GM11168 (cell line): ENCODE results near the gene MCF2L2.

Experiments
- in situ Hi-C: fragments of 300-500 bp; cut with MboI; formaldehyde crosslinking; loops from one replicate; pipeline ENCODE4 v1.12.0; 2022; ENCODE audit warnings: low sequenced_read_pairs; ENCODE audit not compliant: unreplicated experiment

MCF2L2 gene

GRCh38 chr3:183160616-183161015 is 267.8 kb downstream of the MCF2L2 start:
- in situ Hi-C loops, result no loop called here

- in situ Hi-C loops, result no loop called here
Measured at GRCh38 chr3:183159333-183159732, 269.1 kb downstream of the MCF2L2 start.

GRCh38 chr3:183158551-183159006 is 269.8 kb downstream of the MCF2L2 start:
- in situ Hi-C loops, result no loop called here

GRCh38 chr3:183158113-183158512 is 270.3 kb downstream of the MCF2L2 start:
- in situ Hi-C loops, result no loop called here

GRCh38 chr3:183156266-183156665 is 272.2 kb downstream of the MCF2L2 start:
- in situ Hi-C loops, result no loop called here

GRCh38 chr3:183155499-183155898 is 272.9 kb downstream of the MCF2L2 start:
- in situ Hi-C loops, result no loop called here

GRCh38 chr3:183153210-183153950 is 275.0 kb downstream of the MCF2L2 start:
- in situ Hi-C loops, result no loop called here

- in situ Hi-C loops, result no loop called here
Measured at GRCh38 chr3:183151821-183152351, 276.5 kb downstream of the MCF2L2 start.

- in situ Hi-C loops, result no loop called here
Measured at GRCh38 chr3:183151086-183151485, 277.3 kb downstream of the MCF2L2 start.

- in situ Hi-C loops, result no loop called here
Measured at GRCh38 chr3:183149915-183150750, 278.3 kb downstream of the MCF2L2 start.

GRCh38 chr3:183148056-183148455 is 280.4 kb downstream of the MCF2L2 start:
- in situ Hi-C loops, result no loop called here

GRCh38 chr3:183144363-183144762 is 284.1 kb downstream of the MCF2L2 start:
- in situ Hi-C loops, result no loop called here

GRCh38 chr3:183142199-183142598 is 286.2 kb downstream of the MCF2L2 start:
- in situ Hi-C loops, result no loop called here

- in situ Hi-C loops, result no loop called here
Measured at GRCh38 chr3:183134844-183135243, 293.6 kb downstream of the MCF2L2 start.

- in situ Hi-C loops, result no loop called here
Measured at GRCh38 chr3:183132409-183132808, 296.0 kb downstream of the MCF2L2 start.

- in situ Hi-C loops, result no loop called here
Measured at GRCh38 chr3:183131735-183132134, 296.7 kb downstream of the MCF2L2 start.

GRCh38 chr3:183131186-183131725 is 297.2 kb downstream of the MCF2L2 start:
- in situ Hi-C loops, result no loop called here

- in situ Hi-C loops, result loop anchor here (5.0 kb wide), 1 partner anchor 253 kb away; no protein-coding TSS in a partner anchor
Measured at GRCh38 chr3:183129243-183129642, 299.2 kb downstream of the MCF2L2 start.

GRCh38 chr3:183128709-183129108 is 299.7 kb downstream of the MCF2L2 start:
- in situ Hi-C loops, result loop anchor here (5.0 kb wide), 1 partner anchor 254 kb away; no protein-coding TSS in a partner anchor
